Chondrocyte (in vitro differentiated cells): ENCODE measurements around the gene PRAMEF2. TPM values are rescaled to one million over a fixed set of nuclear protein-coding genes. Genes with fewer than 3 reads are reported as not detected.
"Not testable (repeated sequence)": the region's sequence is repeated elsewhere in the genome, so short reads cannot be mapped to it uniquely, and the experiment has no call there.

ENCODE experiments used
- DNase-seq: peaks from one replicate; pipeline ENCODE4 v3.0.0; 2021; ENCODE audit warnings: mixed read lengths, low spot score
- H3K27ac Mint-ChIP-seq: one replicate; pipeline ENCODE4 v1.8.0; 2021; ENCODE audit warnings: mild to moderate bottlenecking, moderate library complexity, mixed read lengths; ENCODE audit not compliant: unreplicated experiment
- H3K27me3 Mint-ChIP-seq: 2 replicates; pipeline ENCODE4 v1.8.0; 2021; ENCODE audit warnings: low read depth, mixed read lengths
- H3K36me3 Mint-ChIP-seq: 2 replicates; pipeline ENCODE4 v1.8.0; 2021; ENCODE audit warnings: low read depth, mixed read lengths
- H3K4me1 Mint-ChIP-seq: 2 replicates; pipeline ENCODE4 v1.8.0; 2021; ENCODE audit warnings: low read depth, mild to moderate bottlenecking, mixed read lengths
- H3K4me3 Mint-ChIP-seq: one replicate; pipeline ENCODE4 v1.8.0; 2021; ENCODE audit warnings: mild to moderate bottlenecking, moderate library complexity, mixed read lengths; ENCODE audit not compliant: unreplicated experiment
- H3K9me3 Mint-ChIP-seq: 2 replicates; pipeline ENCODE4 v1.8.0; 2021; ENCODE audit warnings: low read depth, mixed read lengths
- long read RNA-seq: library from polyadenylated mRNA; stranded (forward); transcript quantifications from one replicate; pipeline ENCODE4 v2.0.0, GENCODE V29; 2021
- total RNA-seq: library from RNA; stranded (reverse); gene quantifications from 3 replicates; pipeline ENCODE4 v1.2.1, GENCODE V29; 2021
- TF ChIP-seq, protein P1 (sequence below): fragments of 200-600 bp; sonication (generic); IDR thresholded peaks from 2 replicates; pipeline ENCODE4 v1.5.0; 2021; ENCODE audit warnings: antibody characterized with exemption, mild to moderate bottlenecking, moderate library complexity

PRAMEF2 gene
- not detected in 3 replicates for total RNA-seq
- long read RNA-seq: 0 reads

DNA sequence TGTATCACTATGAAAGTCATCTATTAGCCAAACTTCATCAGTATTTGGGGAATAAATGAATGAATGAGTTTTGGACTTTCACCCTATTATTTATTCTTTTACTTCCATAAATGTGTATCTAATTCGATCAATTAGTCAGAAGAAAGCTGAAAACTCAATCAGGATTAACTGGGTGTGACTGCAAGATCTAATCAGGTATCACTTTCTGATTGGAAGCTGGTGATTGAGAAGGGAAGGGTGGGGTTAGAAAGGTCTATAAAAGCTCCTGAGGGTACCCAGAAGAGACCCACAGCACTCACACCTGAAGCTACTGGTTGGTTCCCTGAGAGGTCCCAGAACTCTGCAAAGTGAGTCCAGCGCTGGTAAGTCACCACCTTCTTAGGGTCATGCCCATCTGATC lies at the start of gene PRAMEF2:
Gene PRAMEF2, plus strand, starts transcription at position 301 of the 400 bp plus-strand sequence. CDS start 1,924 bp downstream, outside the sequence.
- not testable (repeated sequence) for H3K27me3 Mint-ChIP-seq, H3K4me1 Mint-ChIP-seq, DNase-seq, H3K27ac Mint-ChIP-seq, H3K36me3 Mint-ChIP-seq, H3K4me3 Mint-ChIP-seq
- peaks cover 18% of the 10 kb centered on the region for H3K9me3 Mint-ChIP-seq

DNA sequence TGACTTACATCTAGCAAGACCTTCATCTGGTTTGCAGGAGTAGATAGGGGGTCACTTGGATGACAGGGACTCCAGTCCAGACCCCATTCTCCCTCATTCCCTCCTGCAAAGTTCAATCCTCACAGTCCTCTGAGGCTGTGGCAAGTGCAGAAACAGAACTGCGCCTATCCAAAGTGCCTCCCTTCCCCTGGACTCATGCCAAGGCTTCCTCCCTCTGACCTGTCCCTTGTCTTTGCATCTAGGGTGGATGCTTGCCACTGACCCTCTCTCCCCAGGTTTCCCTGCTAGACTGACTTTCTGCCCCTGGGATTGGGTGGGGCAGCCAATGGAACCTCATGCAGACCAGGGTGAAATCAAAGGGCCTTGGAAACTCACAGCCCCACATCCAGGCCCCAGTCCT lies 47.0 kb upstream of the PRAMEF2 start:
- no peak overlapping the region for H3K27ac Mint-ChIP-seq
- H3K4me1 Mint-ChIP-seq: no peaks in the 10 kb centered on the region
- peaks cover 2% of the 10 kb centered on the region for H3K27me3 Mint-ChIP-seq
- TF ChIP-seq, protein P1, sequence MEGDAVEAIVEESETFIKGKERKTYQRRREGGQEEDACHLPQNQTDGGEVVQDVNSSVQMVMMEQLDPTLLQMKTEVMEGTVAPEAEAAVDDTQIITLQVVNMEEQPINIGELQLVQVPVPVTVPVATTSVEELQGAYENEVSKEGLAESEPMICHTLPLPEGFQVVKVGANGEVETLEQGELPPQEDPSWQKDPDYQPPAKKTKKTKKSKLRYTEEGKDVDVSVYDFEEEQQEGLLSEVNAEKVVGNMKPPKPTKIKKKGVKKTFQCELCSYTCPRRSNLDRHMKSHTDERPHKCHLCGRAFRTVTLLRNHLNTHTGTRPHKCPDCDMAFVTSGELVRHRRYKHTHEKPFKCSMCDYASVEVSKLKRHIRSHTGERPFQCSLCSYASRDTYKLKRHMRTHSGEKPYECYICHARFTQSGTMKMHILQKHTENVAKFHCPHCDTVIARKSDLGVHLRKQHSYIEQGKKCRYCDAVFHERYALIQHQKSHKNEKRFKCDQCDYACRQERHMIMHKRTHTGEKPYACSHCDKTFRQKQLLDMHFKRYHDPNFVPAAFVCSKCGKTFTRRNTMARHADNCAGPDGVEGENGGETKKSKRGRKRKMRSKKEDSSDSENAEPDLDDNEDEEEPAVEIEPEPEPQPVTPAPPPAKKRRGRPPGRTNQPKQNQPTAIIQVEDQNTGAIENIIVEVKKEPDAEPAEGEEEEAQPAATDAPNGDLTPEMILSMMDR: no peak
- peaks cover 11% of the 10 kb centered on the region for H3K9me3 Mint-ChIP-seq
- DNase-seq: no peak
- H3K4me3 Mint-ChIP-seq: no peak overlapping the region
- H3K36me3 Mint-ChIP-seq: peaks cover 1% of the 10 kb centered on the region

GRCh38 chr1:12810691-12811408 lies 46.0 kb upstream of the PRAMEF2 start:
- no peaks in the 10 kb centered on the region for H3K4me1 Mint-ChIP-seq
- TF ChIP-seq, protein P1: no peak

GRCh38 chr1:12811409-12811784 lies 45.5 kb upstream of the PRAMEF2 start:
- Mint-ChIP-seq H3K4me3 (no peak overlapping the region), H3K27ac (no peak overlapping the region), H3K9me3 (peaks cover 3% of the 10 kb centered on the region), H3K4me1 (no peaks in the 10 kb centered on the region), H3K36me3 (peaks cover 1% of the 10 kb centered on the region), H3K27me3 (peaks cover 2% of the 10 kb centered on the region)
- DNase-seq: no peak
- TF ChIP-seq, protein P1: no peak

More at GRCh38 chr1:12810691-12811408, 46.0 kb upstream of the PRAMEF2 start:
- Mint-ChIP-seq H3K36me3 (peaks cover 1% of the 10 kb centered on the region), H3K27ac (no peak overlapping the region), H3K27me3 (peaks cover 2% of the 10 kb centered on the region), H3K4me3 (no peak overlapping the region), H3K9me3 (peaks cover 6% of the 10 kb centered on the region)
- DNase-seq: no peak

DNA sequence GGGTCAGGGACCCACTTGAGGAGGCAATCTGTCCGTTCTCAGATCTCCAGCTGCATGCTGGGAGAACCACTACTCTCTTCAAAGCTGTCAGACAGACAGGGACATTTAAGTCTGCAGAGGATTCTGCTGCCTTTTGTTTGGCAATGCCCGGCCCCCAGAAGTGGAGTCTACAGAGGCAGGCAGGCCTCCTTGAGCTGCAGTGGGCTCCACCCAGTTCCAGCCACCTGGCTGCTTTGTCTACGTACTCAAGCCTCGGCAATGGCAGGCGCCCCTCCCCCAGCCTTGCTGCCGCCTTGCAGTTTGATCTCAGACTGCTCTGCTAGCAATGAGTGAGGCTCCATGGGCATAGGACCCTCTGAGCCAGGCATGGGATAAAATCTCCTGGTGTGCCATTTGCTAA lies 37.8 kb upstream of the PRAMEF2 start:
- not testable (repeated sequence) for H3K4me1 Mint-ChIP-seq, DNase-seq, H3K9me3 Mint-ChIP-seq, H3K36me3 Mint-ChIP-seq, H3K4me3 Mint-ChIP-seq, H3K27me3 Mint-ChIP-seq, H3K27ac Mint-ChIP-seq

DNA sequence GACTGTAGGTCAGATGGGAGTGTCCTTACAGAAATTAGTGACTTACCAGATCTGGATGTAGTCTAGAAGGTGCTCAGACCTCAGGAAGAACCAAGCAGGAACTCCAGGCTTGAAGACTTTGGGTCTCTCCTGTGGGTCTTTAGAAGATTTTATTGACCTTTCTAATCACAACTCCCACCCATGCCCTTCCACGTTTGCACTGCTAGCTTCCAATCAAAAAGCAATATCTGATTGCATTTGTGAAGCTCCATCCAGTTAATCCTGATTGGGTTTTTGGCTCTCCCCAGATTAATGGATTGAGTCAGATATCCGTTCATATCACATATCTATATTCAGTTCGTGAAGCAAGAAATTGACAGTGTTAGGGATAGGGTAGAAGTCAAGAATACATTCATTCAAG lies 25.6 kb upstream of the PRAMEF2 start, which contains the start of gene PRAMEF11:
Gene PRAMEF11, minus strand, starts transcription at position 101 of the 400 bp plus-strand sequence. CDS start 2,621 bp downstream, outside the sequence.
- H3K4me1 Mint-ChIP-seq, H3K36me3 Mint-ChIP-seq, H3K27ac Mint-ChIP-seq, H3K4me3 Mint-ChIP-seq, DNase-seq, H3K27me3 Mint-ChIP-seq: not testable (repeated sequence)
- H3K9me3 Mint-ChIP-seq: peaks cover 20% of the 10 kb centered on the region

DNA sequence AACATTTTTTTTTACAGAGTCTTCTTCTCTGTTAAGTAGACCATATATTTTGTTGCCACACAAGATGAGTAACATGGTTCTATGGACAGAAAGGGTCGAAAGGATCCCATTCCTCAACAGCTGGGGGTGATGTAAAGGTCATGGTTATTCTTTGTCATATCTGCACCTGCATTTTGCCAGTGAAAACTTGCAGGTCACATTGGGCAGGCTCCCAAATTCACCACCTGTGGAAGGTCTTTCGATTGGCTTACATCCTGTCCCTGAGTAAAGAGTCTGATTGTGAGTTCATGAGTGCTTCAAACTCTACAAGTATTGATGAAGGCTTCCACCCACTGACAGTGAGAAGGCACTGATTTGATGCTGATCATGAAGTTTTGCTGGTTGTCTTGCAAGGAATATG lies 23.6 kb upstream of the PRAMEF2 start:
- H3K27ac Mint-ChIP-seq, DNase-seq, H3K36me3 Mint-ChIP-seq, H3K27me3 Mint-ChIP-seq, H3K4me3 Mint-ChIP-seq, H3K4me1 Mint-ChIP-seq: not testable (repeated sequence)
- H3K9me3 Mint-ChIP-seq: peaks cover 21% of the 10 kb centered on the region

DNA sequence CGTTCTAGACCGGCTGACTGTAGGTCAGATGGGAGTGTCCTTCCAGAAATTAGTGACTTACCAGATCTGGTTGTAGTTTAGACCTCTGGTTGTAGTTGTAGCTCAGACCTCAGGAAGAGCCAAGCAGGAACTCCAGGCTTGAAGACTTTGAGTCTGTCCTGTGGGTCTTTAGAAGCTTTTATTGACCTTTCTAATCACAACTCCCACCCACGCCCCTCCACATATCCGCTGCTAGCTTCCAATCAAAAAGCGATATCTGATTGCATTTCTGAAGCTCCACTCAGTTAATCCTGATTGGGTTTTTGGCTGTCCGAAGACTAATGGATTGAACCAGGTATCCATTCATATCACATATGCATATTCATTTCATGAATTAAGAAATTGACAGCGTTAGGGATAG lies 8.3 kb upstream of the PRAMEF2 start, which contains the start of gene HNRNPCL1:
Gene HNRNPCL1, minus strand, starts transcription at position 101 of the 400 bp plus-strand sequence. CDS start 431 bp downstream, outside the sequence.
- H3K27ac Mint-ChIP-seq, H3K27me3 Mint-ChIP-seq, H3K4me1 Mint-ChIP-seq, H3K4me3 Mint-ChIP-seq, DNase-seq, H3K36me3 Mint-ChIP-seq: not testable (repeated sequence)
- peaks cover 30% of the 10 kb centered on the region for H3K9me3 Mint-ChIP-seq
